ENCODE results near the gene TMEM182.

The TMEM182 gene

DNA sequence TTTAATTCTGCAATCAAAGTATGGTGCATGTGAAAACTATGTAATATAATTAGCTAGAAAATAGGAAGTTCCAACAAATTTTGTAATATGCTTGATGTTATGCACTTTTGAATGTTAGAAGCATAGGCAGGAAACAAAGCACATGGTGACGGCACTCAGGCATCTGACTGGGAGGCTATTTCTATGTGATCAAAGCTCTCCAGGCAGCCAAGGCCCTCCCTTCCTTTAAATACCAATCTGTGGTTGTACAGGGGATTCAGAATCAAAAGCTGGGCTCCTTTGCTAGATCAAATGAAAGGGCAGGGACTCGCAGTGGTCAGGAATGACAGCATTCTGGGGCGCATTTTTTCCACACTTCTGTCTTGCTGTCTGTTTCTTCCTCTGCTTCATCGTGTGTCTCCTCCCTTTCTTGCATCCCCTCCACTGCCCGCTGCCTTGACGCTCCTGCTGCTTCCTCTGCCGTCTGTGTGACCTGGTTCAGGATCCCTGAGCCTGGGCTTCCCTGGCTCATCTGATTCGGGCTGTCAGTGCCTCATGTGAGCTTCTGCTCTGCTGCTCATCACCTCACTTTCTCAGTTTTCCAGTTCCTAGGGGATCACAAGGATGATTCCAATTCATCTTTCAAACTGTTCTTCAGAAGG lies 30.9 kb downstream of the TMEM182 start:
- TF ChIP-seq, protein P1, sequence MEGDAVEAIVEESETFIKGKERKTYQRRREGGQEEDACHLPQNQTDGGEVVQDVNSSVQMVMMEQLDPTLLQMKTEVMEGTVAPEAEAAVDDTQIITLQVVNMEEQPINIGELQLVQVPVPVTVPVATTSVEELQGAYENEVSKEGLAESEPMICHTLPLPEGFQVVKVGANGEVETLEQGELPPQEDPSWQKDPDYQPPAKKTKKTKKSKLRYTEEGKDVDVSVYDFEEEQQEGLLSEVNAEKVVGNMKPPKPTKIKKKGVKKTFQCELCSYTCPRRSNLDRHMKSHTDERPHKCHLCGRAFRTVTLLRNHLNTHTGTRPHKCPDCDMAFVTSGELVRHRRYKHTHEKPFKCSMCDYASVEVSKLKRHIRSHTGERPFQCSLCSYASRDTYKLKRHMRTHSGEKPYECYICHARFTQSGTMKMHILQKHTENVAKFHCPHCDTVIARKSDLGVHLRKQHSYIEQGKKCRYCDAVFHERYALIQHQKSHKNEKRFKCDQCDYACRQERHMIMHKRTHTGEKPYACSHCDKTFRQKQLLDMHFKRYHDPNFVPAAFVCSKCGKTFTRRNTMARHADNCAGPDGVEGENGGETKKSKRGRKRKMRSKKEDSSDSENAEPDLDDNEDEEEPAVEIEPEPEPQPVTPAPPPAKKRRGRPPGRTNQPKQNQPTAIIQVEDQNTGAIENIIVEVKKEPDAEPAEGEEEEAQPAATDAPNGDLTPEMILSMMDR (IDR thresholded peaks at IDR 0.05), result no peak

- TF ChIP-seq, protein P1 (IDR thresholded peaks at IDR 0.05), result no peak
Measured at GRCh38 chr2:102795641-102796040, 33.8 kb downstream of the TMEM182 start.

DNA sequence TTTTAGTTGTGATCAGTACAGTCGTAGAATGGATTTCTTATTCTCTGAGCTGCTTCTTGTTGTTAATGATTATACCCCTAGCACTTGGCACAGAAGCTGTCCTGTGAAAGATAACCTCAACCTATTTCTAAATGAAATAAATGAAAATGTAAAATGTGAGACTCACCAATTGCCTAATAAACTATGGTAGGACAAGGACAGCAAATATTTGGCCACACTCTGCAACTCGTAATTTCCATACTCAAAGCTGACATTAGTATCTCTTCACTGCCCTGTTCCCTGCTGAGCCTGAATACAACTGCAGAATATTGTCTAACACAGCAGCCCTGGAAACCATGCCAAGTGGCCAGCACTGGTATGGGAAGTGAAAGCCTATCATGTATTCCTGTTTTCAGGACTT lies 34.5 kb downstream of the TMEM182 start:
- TF ChIP-seq, protein P1 (IDR thresholded peaks at IDR 0.05), result no peak

GRCh38 chr2:102797486-102797885 lies 35.7 kb downstream of the TMEM182 start:
- TF ChIP-seq, protein P1 (IDR thresholded peaks at IDR 0.05), result no peak

DNA sequence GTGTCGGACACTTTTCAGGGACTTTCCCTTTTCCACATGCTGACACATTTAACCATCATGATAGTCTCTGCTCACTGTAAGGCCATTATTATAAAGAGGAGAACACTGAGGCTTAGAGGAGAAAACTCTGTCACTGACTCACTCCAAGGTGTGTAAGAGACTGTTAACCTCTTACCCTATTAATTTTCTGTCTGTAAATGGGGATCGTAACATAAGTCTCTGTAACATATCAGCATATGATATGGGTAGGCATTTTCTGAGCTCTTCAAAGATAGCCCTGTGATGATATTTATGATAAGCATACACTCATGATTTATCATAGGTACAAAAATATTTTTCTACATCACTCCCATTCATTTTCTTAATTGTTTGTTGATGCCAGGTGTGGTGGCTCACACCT lies 36.4 kb downstream of the TMEM182 start:
- TF ChIP-seq, protein P1 (IDR thresholded peaks at IDR 0.05), result no peak

- TF ChIP-seq, protein P1 (IDR thresholded peaks at IDR 0.05), result no peak
Measured at GRCh38 chr2:102801098-102801718, 39.4 kb downstream of the TMEM182 start.

- TF ChIP-seq, protein P1 (IDR thresholded peaks at IDR 0.05), result no peak
Measured at GRCh38 chr2:102801858-102802699, 40.2 kb downstream of the TMEM182 start.

Measured in LNCAP (cell line).